HL-60/S4 treated with phorbol 12-myristate 13-acetate at 8.2 ng/mL for 4 days and 3 days (cell line): ENCODE data around the gene RNF10.

Experiments used
- in situ Hi-C: fragments of 300-500 bp; cut with MboI; formaldehyde crosslinking; loops from 2 replicates; pipeline ENCODE4 v1.15.0; 2022; ENCODE audit warnings: low sequenced_read_pairs

RNF10 gene

DNA sequence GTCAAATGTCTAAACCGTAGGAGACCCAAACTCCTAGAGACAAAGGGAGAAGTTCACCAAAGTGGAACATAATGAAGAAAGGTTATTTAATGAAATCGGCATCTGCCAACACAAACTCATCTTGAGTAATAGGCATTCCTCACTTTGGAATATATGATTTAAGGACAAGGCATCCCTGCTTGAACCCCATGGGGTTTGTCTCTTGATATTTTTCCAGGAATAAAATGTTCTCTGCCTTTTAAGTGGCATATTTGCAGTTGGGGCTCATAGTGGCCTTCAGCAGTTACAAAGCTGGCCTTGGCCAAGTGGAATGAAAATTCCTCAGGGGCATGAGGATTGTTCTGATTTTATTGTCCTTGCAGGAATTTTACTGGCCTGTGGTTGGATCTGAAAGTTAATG is 40.0 kb downstream of the RNF10 start:
- in situ Hi-C loops: no loop called here

DNA sequence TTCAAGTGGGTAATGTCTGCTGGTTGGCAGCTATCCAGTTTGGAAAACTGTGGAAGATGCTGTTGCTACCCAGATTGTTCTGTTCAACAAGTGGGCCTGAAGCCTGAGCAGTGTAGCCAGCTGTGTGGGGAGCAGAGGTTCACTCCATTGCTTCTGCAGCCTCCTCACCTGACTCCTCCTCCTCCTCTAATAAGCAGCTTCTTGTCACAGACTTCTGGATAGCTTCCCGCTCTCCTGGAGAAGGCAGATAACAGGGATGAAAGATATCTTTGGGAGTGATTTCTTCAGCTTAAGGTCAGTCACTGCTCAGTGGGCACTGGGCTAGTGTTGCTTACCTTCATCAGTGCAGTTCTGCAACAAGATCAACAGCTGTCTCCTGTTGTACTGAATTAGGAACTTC is 45.0 kb downstream of the RNF10 start:
- in situ Hi-C loops: loop anchor here (25.0 kb wide), 1 partner anchor 383 kb away; no protein-coding TSS in a partner anchor

DNA sequence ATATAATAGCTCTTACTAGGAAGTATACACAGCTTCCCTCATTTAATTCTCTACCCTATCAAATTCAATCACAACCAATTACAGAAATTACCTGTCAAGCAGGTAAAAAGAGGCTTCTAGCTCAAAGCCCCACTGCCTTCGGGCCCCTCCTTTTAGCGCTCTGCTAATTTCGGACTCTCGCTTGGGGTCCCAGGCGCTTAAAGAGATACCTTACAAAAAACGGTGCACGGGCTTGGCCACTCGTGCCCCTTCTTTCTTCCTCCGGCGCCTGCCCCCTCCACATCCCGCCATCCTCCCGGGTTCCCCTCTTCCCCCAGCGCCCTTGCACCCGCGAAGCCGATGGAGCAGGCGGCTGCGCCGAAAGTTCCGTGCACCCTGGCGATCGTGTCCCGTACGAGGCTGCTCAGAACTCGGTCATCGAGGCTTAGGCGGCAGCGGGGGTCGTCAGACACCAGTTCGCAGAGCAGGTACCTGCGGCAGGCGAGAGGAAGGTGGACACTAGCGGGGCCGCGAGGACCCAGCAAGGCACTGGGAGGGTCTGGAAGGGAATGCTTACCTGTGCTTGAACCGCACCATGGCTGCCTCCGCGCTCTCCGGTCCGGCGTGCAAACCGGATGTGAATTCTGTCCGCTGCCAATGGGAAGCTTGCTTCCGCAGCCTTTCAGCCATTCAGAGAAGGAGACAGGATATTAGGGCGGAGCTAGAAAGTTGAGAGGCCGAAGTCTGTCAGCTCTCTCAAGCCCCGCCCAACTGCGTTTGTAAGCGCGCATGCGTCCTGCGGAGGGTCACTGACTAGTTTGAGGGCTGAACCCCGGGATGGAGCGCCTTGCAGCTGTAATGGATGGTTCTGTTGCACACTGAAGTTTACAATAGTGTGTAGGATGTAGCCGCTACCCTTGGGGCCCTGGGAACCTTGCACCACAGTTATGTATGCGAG is 46.9 kb downstream of the RNF10 start, which contains the start of gene POP5:
Gene POP5, minus strand, starts transcription at position 616 of the 937 bp plus-strand sequence. Its CDS starts 40 bp downstream, at position 576.
- in situ Hi-C loops: loop anchor here (10.0 to 25.0 kb wide), 2 partner anchors 134 to 381 kb away; partner anchors contain the start of gene UNC119B

DNA sequence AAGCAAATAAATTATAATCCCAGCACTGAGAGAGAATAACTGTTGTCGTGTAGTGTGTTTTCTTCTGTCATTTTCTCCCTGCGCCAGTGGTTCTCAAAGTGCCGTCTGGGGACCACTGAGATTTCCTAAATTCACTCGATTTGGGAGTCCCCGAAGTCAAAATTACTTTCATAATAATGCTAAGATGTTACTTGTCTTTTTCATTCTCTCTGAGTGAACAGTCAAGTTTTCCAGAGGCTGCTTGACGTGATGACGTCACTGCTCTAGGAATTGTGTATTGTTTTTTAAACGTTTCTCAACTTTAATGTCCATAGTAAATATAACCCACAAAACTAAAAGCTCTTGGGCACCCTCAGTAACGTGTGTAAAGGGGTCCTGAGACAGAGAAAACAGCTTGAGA is 47.8 kb downstream of the RNF10 start:
- in situ Hi-C loops: loop anchor here (10.0 to 25.0 kb wide), 2 partner anchors 133 to 380 kb away; partner anchors contain the start of gene UNC119B

DNA sequence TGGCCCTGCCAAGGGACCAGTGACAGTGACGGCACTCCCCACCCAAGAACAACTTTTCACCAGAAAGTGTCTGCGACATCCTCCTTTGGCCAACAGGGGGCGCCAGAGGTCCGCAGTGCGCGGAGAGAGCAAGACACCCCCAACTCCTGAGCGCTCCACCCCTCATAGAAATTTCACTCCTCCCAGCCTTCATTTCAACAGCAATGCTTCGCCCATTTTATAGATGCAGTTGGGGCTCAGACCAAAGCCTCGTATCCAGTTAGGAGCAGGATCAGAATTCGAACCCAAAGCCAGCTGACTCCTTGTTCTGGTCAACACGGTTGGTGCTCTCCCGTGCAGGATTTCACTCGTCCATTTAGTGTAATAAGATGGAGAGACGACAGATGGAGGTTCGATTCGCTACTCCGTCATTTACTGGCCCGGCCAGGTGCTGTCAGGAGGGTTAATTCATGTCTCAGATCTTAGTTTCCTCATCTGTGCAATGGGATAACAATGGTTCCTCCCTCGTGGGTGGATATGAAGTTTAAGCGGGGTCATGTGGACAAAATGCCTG is 49.4 kb downstream of the RNF10 start:
- in situ Hi-C loops: loop anchor here (10.0 to 25.0 kb wide), 2 partner anchors 131 to 379 kb away; partner anchors contain the start of gene UNC119B

DNA sequence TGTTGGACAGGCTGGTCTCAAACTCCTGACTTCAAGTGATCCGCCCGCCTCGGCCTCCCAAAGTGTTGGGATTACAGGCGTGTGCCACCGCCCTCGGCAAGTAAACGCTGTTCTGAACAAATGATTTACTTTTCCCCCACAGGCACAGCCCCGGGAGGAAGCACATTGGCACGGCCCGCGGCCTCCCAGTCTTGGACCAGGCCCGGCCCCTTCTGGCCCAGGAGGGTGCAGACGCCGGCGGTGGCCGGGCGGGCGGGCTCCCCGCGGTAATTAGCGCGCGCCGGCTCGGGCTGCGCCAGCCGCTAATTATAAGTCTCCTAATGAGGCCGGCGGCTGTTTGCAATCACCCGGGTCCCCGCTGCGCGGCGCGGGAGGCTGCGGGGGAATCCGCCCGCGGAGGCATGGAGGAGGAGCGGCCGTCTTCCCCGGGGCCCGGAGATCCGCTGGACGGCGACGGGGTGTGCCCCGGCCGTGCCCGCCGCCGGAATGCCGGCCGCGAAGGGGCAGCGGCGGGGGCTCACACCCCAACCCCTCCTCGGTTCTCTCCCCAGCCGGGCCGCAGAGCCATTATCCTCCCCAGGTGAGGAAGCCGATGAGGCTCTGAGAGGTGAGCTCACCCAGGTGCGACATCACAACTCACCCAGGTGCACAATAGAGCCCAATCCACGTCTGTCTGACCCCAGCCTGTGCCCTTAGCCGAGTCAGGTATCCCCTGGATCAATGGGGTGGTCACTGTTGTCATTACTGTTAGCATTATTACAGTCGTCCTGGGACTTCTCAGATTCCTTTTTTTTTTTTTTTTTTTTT is 50.4 kb downstream of the RNF10 start:
- in situ Hi-C loops: loop anchor here (10.0 to 25.0 kb wide), 2 partner anchors 130 to 378 kb away; partner anchors contain the start of gene UNC119B

DNA sequence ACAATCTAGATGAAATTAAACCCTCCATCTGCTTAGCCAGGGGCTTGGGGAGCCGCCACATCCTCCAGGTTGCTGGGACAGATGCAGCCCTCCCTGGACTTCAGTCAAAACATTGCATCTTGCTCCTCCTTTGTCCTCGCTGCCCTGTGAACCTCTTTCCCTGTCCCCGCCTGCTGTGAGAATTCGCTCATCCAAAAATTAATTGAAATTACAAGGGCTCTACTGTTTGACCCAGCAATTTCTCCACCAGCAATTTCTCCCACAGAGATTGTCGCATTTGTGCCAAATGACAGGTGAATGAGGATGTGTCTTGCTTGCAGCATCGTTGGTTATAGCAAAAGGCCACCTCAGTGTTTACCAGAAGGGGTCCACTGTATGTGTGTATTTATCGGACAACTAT is 52.0 kb downstream of the RNF10 start:
- in situ Hi-C loops: loop anchor here (10.0 to 25.0 kb wide), 2 partner anchors 129 to 376 kb away; partner anchors contain the start of gene UNC119B

DNA sequence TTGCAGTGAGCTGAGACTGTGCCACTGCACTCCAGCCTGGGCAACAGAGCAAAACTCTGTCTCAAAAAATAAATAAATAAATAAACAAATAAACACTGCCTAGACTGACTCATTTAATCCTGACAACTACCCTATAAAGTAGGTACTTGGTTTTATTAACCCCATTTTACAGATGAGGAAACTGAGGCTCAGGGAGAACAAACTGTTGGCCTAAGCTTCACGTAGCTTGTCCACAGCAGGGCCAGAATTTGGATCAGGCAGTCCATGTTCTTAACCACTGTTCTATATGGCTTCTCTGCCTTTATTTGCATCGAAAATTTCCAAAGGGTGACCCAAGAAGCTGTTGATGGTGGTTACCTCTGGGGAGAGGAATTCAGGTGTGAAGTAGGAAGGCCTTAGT is 52.7 kb downstream of the RNF10 start:
- in situ Hi-C loops: loop anchor here (10.0 to 25.0 kb wide), 2 partner anchors 128 to 375 kb away; partner anchors contain the start of gene UNC119B

DNA sequence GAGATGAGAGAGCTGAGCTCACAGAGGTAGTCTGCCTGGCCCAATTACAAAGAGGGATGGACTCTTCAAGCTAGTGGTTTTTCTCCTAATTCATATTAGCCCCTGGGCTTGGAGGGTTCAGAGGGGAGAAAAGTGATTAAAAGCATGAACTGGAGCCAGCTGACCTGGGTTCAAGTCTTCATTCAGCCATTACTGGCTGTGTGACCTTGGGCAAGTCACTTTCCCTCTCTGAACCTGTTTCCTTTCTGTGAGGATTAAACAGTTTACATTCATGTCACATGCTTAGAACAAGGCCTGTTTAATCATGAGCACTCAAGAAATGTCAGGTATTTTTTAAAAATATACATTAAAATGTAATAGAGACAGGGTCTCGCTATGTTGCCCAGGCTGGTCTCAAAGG is 54.2 kb downstream of the RNF10 start:
- in situ Hi-C loops: loop anchor here (10.0 to 25.0 kb wide), 2 partner anchors 126 to 374 kb away; partner anchors contain the start of gene UNC119B

DNA sequence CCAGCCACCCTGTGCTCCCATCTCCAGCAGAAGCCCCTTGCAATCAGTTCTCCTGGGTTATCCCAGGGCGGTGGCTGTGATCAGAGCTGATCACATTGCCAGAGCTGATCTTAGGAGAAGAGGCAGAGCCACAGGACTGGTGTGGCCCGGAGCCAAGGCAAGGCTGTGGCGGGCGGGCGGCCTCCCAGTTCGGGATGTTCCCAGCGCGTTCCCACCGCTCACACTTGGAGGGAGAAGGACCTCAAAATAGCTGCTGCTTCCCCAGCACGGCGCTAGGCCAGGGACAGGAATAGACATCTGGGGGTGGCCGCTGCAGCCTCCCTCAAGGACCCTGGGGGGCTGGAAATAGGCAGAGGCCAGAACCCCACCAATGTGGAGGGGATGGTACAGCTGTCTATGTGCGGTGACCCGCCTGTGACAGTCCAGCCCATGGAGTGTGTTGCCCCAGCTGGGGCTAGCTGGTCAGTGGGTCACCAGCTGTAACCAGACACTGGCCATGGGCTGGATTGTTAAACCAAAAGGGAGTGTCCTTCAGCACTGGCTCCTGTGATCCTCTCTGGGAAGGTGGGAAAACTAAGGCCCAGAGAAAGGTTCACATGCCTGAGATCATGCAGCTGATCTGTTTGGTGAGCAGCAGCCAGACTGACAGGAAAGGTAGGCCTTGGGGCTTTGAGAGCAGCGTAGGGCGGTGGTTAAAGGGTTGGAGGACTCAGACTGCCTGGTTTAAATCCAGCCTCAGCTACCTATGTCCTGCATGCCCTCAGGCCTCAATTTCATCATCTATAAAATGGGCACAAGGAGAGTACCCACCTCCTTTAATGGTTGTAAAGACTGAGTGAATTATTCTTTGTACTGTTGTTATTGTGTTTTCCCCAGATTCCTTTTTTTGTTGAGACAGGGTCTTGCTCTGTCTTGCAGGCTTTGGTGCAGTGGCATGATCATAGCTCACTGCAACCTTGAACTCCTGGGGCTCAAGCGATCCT is 55.1 kb downstream of the RNF10 start:
- in situ Hi-C loops: loop anchor here (10.0 to 25.0 kb wide), 2 partner anchors 126 to 373 kb away; partner anchors contain the start of gene UNC119B

DNA sequence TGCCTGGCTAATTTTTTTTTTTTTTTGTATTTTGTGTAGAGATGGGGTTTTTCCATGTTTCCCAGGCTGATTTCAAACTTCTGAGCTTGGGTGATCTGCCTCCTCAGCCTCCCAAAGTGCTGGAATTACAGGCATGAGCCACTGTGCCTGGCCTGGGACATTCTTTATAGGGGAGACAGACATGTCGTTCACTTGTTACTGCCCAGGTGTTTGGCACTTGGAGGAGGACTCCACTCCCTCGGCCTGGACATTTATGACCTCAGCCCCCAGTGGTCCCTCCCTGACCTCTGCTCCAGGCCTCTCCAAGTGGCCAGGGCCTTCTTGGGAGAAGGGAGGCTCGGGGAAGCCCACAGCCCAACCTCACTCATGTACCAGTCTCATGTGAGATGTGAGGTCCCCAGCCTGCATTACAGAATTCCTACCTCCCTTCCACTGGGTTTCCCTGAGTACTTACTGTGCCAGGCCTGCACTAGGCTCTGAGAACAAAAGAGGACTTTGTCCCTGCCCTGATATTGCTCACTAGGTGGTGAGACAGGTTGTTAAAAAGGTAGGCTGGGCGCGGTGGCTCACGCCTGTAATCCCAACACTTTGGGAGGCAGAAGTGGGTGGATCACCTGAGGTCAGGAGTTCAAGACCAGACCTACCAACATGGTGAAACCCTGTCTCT is 56.7 kb downstream of the RNF10 start:
- in situ Hi-C loops: loop anchor here (25.0 kb wide), 1 partner anchor 371 kb away; no protein-coding TSS in a partner anchor

DNA sequence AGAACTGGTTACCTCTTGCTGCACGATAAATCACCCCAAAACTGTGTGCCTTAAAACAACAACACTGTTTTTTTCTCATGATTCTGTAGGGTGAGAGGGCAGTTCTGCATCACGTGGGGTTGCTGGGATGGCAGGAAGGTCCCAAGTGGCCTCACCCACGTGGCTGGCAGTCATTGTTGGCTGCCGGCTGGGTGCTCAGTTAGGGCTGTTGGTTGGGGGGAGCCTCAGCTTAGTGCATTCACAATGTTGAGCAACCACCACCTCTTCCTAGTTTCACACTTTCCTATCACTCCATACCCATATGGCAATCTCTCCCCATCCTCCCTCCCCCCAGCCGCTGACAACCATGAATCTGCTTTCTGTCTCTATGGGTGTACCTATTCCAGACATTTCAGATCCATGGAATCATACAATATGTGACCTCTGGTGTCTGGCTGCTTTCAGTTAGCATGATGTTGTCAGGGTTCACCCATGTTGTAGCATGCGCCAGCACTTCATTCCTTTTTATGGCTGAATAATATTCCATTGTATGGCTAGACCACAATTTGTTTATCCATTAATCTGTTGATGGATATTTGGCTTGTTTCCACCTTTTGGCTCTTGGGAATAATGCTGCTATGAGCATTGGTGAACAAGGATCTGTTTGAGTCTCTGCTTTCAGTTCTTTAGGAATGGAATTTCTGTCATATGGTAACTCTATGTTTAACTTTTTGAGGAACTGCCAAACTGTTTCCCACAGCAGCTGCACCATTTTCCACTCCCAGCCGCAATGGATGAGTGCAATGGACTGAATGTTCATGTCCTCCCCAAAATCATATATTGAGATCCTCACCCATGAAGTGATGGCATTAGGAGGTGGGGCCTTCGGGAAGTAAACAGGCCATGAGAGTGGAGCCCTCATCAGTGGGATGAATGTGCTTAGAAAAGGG is 58.2 kb downstream of the RNF10 start:
- in situ Hi-C loops: loop anchor here (25.0 kb wide), 1 partner anchor 370 kb away; no protein-coding TSS in a partner anchor

DNA sequence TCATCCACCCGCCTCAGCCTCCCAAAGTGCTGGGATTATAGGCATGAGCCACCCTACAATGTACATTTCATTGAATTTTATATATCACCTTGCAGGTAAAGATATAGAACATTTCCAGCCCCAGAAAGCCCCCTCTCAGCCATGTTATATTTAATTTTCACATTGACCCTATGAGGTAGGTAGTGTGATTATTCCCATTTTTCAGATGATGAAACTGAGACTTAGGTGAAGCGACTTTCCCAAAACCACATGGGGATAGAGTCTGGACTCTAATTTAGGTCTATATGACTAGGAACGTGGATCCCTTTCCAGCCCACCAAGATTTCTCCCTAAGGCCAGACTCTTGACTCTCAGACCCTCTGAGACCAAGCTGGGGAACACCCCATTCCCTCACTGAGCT is 62.7 kb downstream of the RNF10 start:
- in situ Hi-C loops: loop anchor here (25.0 kb wide), 1 partner anchor 365 kb away; no protein-coding TSS in a partner anchor

DNA sequence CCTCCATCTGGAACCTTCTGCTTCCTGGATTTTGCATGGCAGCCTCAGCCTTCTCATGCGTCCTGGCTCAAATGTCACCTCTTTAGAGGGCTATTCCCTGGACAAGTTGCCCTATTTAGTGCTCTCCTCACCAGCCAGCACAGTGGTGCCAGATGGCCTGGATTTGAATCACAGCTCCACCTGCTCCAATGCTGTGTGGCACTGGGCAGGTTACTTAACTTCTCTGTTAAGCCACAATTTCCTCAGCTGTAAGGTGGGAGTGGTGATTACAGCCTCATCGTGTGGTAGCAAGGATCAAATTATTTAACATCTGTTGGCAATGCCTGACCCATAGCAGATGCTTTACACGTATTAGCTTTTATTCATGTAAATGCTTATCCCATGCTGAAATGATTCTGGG is 63.7 kb downstream of the RNF10 start:
- in situ Hi-C loops: loop anchor here (25.0 kb wide), 1 partner anchor 364 kb away; no protein-coding TSS in a partner anchor

DNA sequence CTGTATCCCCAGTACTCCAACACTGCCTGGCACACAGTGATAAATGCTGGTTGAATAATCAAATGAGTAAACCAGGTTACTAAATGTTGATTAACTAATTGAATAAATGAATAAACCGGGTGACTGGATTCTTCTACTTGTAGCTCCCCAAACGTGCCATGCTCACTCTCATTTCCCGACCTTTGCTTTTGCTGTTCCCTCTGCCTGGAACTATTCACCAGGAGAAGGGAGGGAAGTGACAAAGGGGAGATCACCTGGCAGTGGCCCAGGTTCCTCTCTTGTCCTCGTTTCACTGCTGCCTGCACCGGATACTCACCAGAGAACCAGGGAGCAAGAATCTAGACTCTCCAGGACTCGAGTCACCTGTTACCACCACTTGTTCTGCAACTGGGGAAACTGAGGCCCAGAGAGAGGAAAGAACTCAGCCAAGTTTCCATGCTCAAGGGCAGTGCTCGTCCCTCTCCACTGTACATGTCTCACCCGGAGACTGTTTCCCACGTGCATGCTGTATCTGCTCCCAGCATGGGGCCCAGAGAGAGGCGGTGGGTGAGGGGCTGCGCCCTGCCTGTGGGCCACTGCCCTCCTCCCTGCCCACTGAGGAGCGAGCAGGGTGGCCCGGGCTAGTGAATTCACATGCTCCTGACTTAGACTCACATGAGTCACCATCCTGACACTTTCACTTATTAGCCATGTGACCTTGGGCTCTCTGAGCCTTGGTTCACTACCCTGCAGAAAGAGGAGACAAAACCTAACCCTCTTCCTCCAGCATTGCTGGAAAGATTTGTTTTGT is 64.7 kb downstream of the RNF10 start:
- in situ Hi-C loops: loop anchor here (25.0 kb wide), 1 partner anchor 363 kb away; no protein-coding TSS in a partner anchor
